ENCODE measurements around the gene CD302.

Gene CD302

GRCh38 chr2:159807183-159808031, 9.4 kb upstream of the CD302 start:
- TF ChIP-seq, protein P1, sequence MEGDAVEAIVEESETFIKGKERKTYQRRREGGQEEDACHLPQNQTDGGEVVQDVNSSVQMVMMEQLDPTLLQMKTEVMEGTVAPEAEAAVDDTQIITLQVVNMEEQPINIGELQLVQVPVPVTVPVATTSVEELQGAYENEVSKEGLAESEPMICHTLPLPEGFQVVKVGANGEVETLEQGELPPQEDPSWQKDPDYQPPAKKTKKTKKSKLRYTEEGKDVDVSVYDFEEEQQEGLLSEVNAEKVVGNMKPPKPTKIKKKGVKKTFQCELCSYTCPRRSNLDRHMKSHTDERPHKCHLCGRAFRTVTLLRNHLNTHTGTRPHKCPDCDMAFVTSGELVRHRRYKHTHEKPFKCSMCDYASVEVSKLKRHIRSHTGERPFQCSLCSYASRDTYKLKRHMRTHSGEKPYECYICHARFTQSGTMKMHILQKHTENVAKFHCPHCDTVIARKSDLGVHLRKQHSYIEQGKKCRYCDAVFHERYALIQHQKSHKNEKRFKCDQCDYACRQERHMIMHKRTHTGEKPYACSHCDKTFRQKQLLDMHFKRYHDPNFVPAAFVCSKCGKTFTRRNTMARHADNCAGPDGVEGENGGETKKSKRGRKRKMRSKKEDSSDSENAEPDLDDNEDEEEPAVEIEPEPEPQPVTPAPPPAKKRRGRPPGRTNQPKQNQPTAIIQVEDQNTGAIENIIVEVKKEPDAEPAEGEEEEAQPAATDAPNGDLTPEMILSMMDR (IDR thresholded peaks at IDR 0.05; ENCODE audit: low read depth, low read length, missing control alignments): peak; percentile 78

DNA sequence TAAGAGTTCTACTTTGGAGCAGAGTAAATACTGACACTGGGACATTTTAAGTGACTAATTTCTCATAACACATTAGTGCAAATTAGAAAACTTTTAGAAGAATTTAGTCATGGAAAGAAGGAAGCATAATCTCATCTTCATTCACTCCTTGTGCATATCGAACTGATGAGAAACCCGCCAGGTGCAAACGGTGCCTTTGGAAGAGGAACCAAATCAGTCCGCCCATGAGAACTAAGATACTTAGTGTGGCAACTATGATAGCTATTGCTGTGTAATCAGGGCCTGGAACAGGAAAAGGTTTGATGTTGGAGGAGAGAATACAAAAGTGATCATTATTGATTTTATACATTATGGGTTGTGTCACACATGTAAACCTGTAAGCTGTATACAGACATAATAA, 6.9 kb upstream of the CD302 start:
- TF ChIP-seq, protein P1 (IDR thresholded peaks at IDR 0.05; ENCODE audit: low read depth, low read length, missing control alignments): no peak
- no peak overlapping the region for H3K4me3 ChIP-seq (replicated peaks; ENCODE audit: low read depth, low read length)
- no peak for DNase-seq (ENCODE audit: extremely low read depth, low read depth)

More at GRCh38 chr2:159807183-159808031, 9.4 kb upstream of the CD302 start:
- peak; percentile 24 for DNase-seq (ENCODE audit: extremely low read depth, low read depth)
- H3K4me3 ChIP-seq (replicated peaks; ENCODE audit: low read depth, low read length): no peak overlapping the region

GRCh38 chr2:159803235-159803962, 5.4 kb upstream of the CD302 start:
- TF ChIP-seq, protein P1 (IDR thresholded peaks at IDR 0.05; ENCODE audit: low read depth, low read length, missing control alignments): no peak
- H3K4me3 ChIP-seq (replicated peaks; ENCODE audit: low read depth, low read length): no peak overlapping the region
- no peak for DNase-seq (ENCODE audit: extremely low read depth, low read depth)

DNA sequence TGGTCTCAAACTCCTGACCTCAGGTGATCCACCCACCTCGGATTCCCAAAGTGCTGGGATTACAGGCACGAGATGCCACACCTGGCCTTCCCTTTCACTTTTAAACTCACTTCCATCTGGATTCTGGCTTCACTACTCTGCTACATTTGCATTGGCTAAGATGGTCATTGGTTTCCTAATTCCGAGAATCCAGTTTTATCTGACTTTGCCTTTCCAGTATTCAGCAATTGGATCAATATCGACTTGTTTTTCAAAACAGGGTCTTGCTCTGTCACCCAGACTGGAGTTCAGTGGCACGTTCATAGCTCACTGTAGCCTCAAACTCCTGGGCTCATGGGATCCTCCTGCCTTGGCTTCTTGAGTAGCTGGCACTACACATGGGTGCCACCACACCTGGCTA, 4.7 kb upstream of the CD302 start:
- no peak overlapping the region for H3K4me3 ChIP-seq (replicated peaks; ENCODE audit: low read depth, low read length)
- no peak for DNase-seq (ENCODE audit: extremely low read depth, low read depth)
- TF ChIP-seq, protein P1 (IDR thresholded peaks at IDR 0.05; ENCODE audit: low read depth, low read length, missing control alignments): no peak

DNA sequence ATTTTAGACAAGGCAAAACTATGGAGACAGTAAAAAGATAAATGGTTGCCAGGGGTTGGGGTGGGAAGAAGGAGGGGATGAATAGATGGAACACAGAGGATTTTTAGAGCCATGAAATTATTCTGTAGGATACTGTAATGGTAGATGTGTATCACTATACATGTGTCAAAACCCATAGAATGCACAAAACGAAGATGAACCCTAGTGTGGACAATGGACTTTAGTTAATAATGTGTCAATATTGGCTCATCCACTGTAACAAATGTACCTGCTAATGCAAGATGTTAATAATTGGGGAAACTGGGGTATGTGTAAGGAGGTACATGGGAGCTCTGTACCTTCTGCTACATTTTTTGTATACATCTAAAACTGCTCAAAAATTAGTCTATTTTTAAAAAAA, 1.8 kb upstream of the CD302 start:
- DNase-seq (ENCODE audit: extremely low read depth, low read depth): no peak
- H3K4me3 ChIP-seq (replicated peaks; ENCODE audit: low read depth, low read length): no peak overlapping the region
- TF ChIP-seq, protein P1 (IDR thresholded peaks at IDR 0.05; ENCODE audit: low read depth, low read length, missing control alignments): no peak

DNA sequence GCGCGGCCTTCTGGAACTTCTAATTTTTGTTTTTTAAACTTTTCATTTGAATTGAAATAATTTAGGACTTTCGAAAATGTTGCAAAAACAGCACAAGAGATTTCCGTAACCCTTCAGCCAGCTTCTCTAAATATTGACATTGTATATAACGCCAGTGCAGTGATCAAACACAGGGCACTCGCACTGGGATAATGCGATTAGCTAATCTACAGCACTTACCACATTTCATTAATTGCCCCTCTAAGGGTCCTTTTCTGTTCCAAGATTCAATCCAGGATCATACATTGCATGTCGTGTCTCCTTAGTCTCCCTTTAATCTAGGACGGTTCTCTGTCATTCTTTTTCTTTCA, 343 bp upstream of the CD302 start:
- TF ChIP-seq, protein P1 (IDR thresholded peaks at IDR 0.05; ENCODE audit: low read depth, low read length, missing control alignments): no peak
- peak overlapping the region; percentile 87 for H3K4me3 ChIP-seq (replicated peaks; ENCODE audit: low read depth, low read length)
- no peak for DNase-seq (ENCODE audit: extremely low read depth, low read depth)

All from HFF-Myc (cell line).